Lower lobe of right lung (tissue), 2 donors: ENCODE measurements around the gene IL1B. TPM values are rescaled to one million over a fixed set of nuclear protein-coding genes. Genes with fewer than 3 reads are reported as not detected.
"Not testable (repeated sequence)": the region's sequence is repeated elsewhere in the genome, so short reads cannot be mapped to it uniquely, and the experiment has no call there.

Experiments used
- ATAC-seq, 2 donors: fragments of 200-7000 bp; cut with Tn5 transposase; one replicate each; pipeline ENCODE4 v1.9.1; 2020 to 2022; ENCODE audit warnings: mild to moderate bottlenecking in 2 of 2, moderate library complexity in 2 of 2
- DNase-seq: peaks from one replicate; pipeline ENCODE4 v3.0.0-alpha.2; 2020
- H3K27ac ChIP-seq: fragments of 200-600 bp; one replicate; pipeline ENCODE4 v1.8.0; 2022
- H3K27me3 ChIP-seq: fragments of 200-600 bp; one replicate; pipeline ENCODE4 v1.8.0; 2022; ENCODE audit warnings: low read depth
- H3K36me3 ChIP-seq: fragments of 200-600 bp; one replicate; pipeline ENCODE4 v1.8.0; 2022; ENCODE audit warnings: mild to moderate bottlenecking
- H3K4me1 ChIP-seq: fragments of 200-600 bp; one replicate; pipeline ENCODE4 v1.8.0; 2022
- H3K4me3 ChIP-seq: fragments of 200-600 bp; one replicate; pipeline ENCODE4 v1.8.0; 2022; ENCODE audit warnings: mild to moderate bottlenecking
- H3K9me3 ChIP-seq: fragments of 200-600 bp; one replicate; pipeline ENCODE4 v1.8.0; 2022
- CTCF ChIP-seq: fragments of 200-600 bp; IDR thresholded peaks from one replicate; pipeline ENCODE4 v1.8.0; 2022; ENCODE audit warnings: antibody characterized with exemption, mild to moderate bottlenecking
- intact Hi-C: fragments of 100-400 bp; cut with DNase I; formaldehyde crosslinking; loops from one replicate; pipeline ENCODE4 v1.11.0; 2022
- total RNA-seq: library from RNA; stranded (reverse); fragmentation: NEBNext Ultra II Directional; extraction: Animal tissue kit (Norgen Biotek cat#: 25700); gene quantifications from one replicate; pipeline ENCODE4 v1.2.1, GENCODE V29; 2021
- donor health status: DM: no; HTN: yes; CAD: no; lungs with severe emphysema.

Gene IL1B
- total RNA-seq, 1 donor from 2014 or later = 17.5 TPM

GRCh38 chr2:112835061-112835501, 1.5 kb downstream of the IL1B start:
- Histone ChIP-seq H3K9me3 (no peaks in the 10 kb centered on the region), H3K27me3 (no peaks in the 10 kb centered on the region), H3K27ac (no peak overlapping the region), H3K36me3 (no peaks in the 10 kb centered on the region), H3K4me3 (peak overlapping the region; percentile 39), H3K4me1 (peaks cover 2% of the 10 kb centered on the region)
- TF ChIP-seq CTCF = no peak
- no peak for DNase-seq
- intact Hi-C loops = no loop called here
- ATAC-seq = no peak

- H3K36me3 ChIP-seq = no peaks in the 10 kb centered on the region
- no peaks in the 10 kb centered on the region for H3K9me3 ChIP-seq
- DNase-seq (no peak), ATAC-seq (no peak)
- H3K4me3 ChIP-seq = peak overlapping the region; percentile 39
- intact Hi-C loops = no loop called here
- no peaks in the 10 kb centered on the region for H3K4me1 ChIP-seq
- no peak overlapping the region for H3K27ac ChIP-seq
- no peaks in the 10 kb centered on the region for H3K27me3 ChIP-seq
- TF ChIP-seq CTCF = no peak
Measured at GRCh38 chr2:112834396-112835037, 2.1 kb downstream of the IL1B start.

- Histone ChIP-seq H3K9me3 (no peaks in the 10 kb centered on the region), H3K27ac (no peak overlapping the region), H3K4me1 (no peaks in the 10 kb centered on the region), H3K36me3 (no peaks in the 10 kb centered on the region), H3K27me3 (no peaks in the 10 kb centered on the region), H3K4me3 (peak overlapping the region; percentile 39)
- intact Hi-C loops = no loop called here
- DNase-seq (no peak), ATAC-seq (no peak)
- TF ChIP-seq CTCF = no peak
Measured at GRCh38 chr2:112833976-112834375, 2.6 kb downstream of the IL1B start.

GRCh38 chr2:112833639-112833931, 3.0 kb downstream of the IL1B start:
- H3K9me3 ChIP-seq, intact Hi-C loops, H3K36me3 ChIP-seq, H3K4me3 ChIP-seq, DNase-seq, H3K4me1 ChIP-seq, H3K27ac ChIP-seq, H3K27me3 ChIP-seq, ATAC-seq: not testable (repeated sequence)

- TF ChIP-seq CTCF = no peak
- Histone ChIP-seq H3K27ac (no peak overlapping the region), H3K36me3 (no peaks in the 10 kb centered on the region), H3K9me3 (no peaks in the 10 kb centered on the region), H3K4me3 (no peak overlapping the region), H3K4me1 (no peaks in the 10 kb centered on the region), H3K27me3 (no peaks in the 10 kb centered on the region)
- DNase-seq (no peak), ATAC-seq (no peak)
- intact Hi-C loops = no loop called here
Measured at GRCh38 chr2:112832841-112833638, 3.5 kb downstream of the IL1B start.
